ENCODE measurements around the gene IL1RAPL1. TPM values are rescaled to one million over a fixed set of nuclear protein-coding genes. Genes with fewer than 3 reads are reported as not detected.

The IL1RAPL1 gene
- total RNA-seq, 2 experiments from 2014 or later, result not detected

DNA sequence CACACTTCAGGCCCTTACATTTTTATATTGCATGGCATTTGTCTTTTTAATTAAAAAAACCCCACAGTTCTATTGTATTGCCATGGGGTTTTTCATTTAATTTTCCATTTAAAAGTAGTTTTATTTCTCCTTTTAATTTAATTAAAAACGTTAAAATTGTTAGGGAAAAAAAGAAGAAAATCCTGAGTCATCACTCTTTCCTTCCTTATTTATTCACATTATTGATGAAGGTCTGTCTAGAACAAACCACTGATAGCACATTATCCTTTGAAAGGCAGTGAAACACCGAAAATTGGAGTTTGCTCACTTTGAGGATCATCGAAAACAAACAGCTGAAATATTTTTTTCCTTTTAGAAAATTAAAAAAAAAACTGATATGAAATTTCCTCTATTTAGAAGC, 868.5 kb downstream of the IL1RAPL1 start:
- no peaks in the 10 kb centered on the region for H3K27me3 Mint-ChIP-seq (ENCODE audit: low read depth)
- peaks cover 2% of the 10 kb centered on the region for H3K9me3 Mint-ChIP-seq
- no peak overlapping the region for H3K27ac Mint-ChIP-seq
- CTCF ChIA-PET, result no interaction called here
- H3K4me3 Mint-ChIP-seq, result no peak overlapping the region
- H3K36me3 Mint-ChIP-seq (ENCODE audit: low read depth), result no peaks in the 10 kb centered on the region
- intact Hi-C loops (cut with micrococcal nuclease), result no loop called here
- DNase-seq, result no peak
- H3K4me1 Mint-ChIP-seq (ENCODE audit: low read depth), result no peaks in the 10 kb centered on the region

DNA sequence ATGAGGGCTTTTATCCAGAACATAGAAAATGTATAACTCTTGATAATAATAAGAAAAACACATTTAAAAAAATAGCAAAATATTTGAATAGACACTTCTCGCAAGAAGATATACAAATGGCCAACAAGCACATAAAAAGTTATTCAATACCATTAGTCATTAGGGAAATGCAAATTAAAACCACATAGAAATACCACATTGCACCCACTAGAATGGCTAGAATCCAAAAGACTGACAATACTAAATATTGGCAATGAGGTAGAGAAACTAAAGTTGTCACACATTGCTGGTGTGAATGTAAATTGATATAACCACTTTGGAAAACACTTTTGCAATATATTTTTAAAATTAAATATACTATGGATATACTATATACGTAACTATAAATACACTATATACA, 873.8 kb downstream of the IL1RAPL1 start:
- CTCF ChIA-PET, result no interaction called here

DNA sequence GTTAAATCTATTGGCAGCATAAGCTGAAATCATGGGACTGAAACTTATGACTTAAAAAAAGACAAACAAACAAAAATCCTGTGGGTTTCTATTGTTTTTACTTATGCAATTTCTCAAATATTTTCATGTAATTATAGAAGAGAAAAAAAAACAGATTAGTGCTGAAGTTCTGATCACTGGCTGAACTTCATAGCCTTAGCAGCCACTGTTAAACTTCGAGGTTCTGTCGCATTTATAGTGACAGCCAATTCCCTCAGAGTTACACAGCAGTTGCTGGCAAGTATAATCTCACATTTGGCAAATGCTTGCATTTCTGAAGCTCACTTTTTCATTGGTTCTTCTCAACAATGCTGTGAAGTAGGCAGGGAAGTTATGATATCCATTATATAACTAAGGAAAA, 879.2 kb downstream of the IL1RAPL1 start:
- CTCF ChIA-PET, result no interaction called here
- no peak overlapping the region for H3K4me3 Mint-ChIP-seq
- no peaks in the 10 kb centered on the region for H3K4me1 Mint-ChIP-seq (ENCODE audit: low read depth)
- no peaks in the 10 kb centered on the region for H3K9me3 Mint-ChIP-seq
- intact Hi-C loops (cut with micrococcal nuclease), result no loop called here
- H3K27ac Mint-ChIP-seq, result no peak overlapping the region
- no peaks in the 10 kb centered on the region for H3K27me3 Mint-ChIP-seq (ENCODE audit: low read depth)
- DNase-seq, result no peak
- no peaks in the 10 kb centered on the region for H3K36me3 Mint-ChIP-seq (ENCODE audit: low read depth)

More for the DNA sequence above, 873.8 kb downstream of the IL1RAPL1 start:
- DNase-seq, result no peak
- H3K4me3 Mint-ChIP-seq, result no peak overlapping the region
- H3K4me1 Mint-ChIP-seq (ENCODE audit: low read depth), result no peaks in the 10 kb centered on the region
- no peaks in the 10 kb centered on the region for H3K36me3 Mint-ChIP-seq (ENCODE audit: low read depth)
- H3K9me3 Mint-ChIP-seq, result no peaks in the 10 kb centered on the region
- H3K27ac Mint-ChIP-seq, result no peak overlapping the region
- intact Hi-C loops (cut with micrococcal nuclease), result no loop called here
- no peaks in the 10 kb centered on the region for H3K27me3 Mint-ChIP-seq (ENCODE audit: low read depth)

DNA sequence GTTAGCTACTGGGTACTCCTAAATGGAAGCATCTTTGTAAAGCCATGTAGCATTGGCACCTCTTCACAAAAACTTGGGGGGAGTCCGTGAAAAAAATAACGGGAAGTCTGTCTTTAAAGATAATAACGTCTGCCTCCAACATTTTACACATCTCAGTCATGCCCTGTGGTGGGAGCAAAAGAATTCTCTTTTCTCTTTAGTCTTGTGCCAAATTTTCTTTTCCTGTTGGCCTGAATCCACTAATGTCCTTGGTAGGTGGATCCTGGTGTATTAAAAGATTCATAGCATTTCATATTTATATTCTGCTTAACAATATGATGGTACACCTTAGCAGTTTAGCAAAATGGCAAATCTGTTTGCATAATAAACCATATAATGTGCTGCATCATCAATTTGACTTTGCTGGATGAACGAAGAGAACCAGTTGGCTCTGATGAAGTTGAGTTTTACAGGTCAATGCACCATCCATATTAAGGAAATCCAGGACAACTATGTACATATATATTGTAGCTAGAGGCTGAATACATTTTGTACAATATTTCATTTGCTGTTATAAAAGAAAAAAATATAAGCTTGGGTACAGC, 881.8 kb downstream of the IL1RAPL1 start:
- Mint-ChIP-seq H3K36me3 (ENCODE audit: low read depth) (no peaks in the 10 kb centered on the region), H3K4me3 (no peak overlapping the region), H3K9me3 (peaks cover 4% of the 10 kb centered on the region), H3K27me3 (ENCODE audit: low read depth) (no peaks in the 10 kb centered on the region), H3K27ac (no peak overlapping the region), H3K4me1 (ENCODE audit: low read depth) (no peaks in the 10 kb centered on the region)
- CTCF ChIA-PET, result interaction anchor here (2.2 kb wide), 1 partner anchor 10 kb away, joined by 4 read pairs; no protein-coding TSS in a partner anchor
- intact Hi-C loops (cut with micrococcal nuclease), result no loop called here
- DNase-seq, result no peak

DNA sequence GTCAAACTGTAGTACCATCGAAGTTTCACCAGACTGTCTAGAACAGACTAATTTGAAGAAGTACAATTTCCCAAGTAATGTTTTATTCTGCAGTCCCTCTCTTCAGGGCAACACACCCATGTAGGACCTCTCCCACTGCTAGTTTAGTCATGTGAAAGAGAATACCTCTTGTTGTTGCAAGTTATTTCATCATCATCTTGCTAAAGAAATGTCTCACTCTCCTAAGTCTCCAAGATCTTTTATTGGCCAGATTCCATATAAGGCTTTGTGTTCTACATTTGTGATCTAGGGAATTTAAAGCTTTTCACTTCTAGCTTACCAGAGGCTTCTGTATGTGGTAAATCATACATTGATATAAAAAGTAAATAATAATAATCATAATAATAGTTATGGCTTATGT, 882.8 kb downstream of the IL1RAPL1 start:
- intact Hi-C loops (cut with micrococcal nuclease), result no loop called here
- no peaks in the 10 kb centered on the region for H3K4me1 Mint-ChIP-seq (ENCODE audit: low read depth)
- peaks cover 4% of the 10 kb centered on the region for H3K9me3 Mint-ChIP-seq
- no peaks in the 10 kb centered on the region for H3K27me3 Mint-ChIP-seq (ENCODE audit: low read depth)
- CTCF ChIA-PET, result interaction anchor here (2.2 kb wide), 1 partner anchor 9 kb away, joined by 4 read pairs; no protein-coding TSS in a partner anchor
- H3K27ac Mint-ChIP-seq, result no peak overlapping the region
- no peak overlapping the region for H3K4me3 Mint-ChIP-seq
- H3K36me3 Mint-ChIP-seq (ENCODE audit: low read depth), result no peaks in the 10 kb centered on the region
- DNase-seq, result no peak

DNA sequence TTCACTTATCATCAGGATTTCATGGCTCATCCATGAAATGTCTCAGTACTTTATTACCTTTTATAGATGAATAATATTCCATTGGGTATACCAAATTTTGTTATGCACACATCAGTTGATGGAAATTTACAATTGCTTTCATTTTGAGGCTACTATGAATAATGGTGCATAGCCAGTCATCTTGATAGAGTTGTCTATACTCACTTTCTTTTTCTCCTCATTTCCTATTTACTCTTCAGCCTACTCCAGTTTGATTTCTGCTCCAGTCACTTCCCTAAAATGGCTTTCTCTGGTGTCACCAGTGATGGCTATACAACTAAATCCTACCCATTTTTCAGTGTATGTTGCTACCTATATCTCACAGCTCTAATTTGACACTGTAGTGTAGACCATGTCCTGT, 884.6 kb downstream of the IL1RAPL1 start:
- no peak overlapping the region for H3K4me3 Mint-ChIP-seq
- H3K4me1 Mint-ChIP-seq (ENCODE audit: low read depth), result no peaks in the 10 kb centered on the region
- DNase-seq, result no peak
- intact Hi-C loops (cut with micrococcal nuclease), result no loop called here
- H3K27me3 Mint-ChIP-seq (ENCODE audit: low read depth), result no peaks in the 10 kb centered on the region
- CTCF ChIA-PET, result no interaction called here
- peaks cover 4% of the 10 kb centered on the region for H3K9me3 Mint-ChIP-seq
- no peaks in the 10 kb centered on the region for H3K36me3 Mint-ChIP-seq (ENCODE audit: low read depth)
- H3K27ac Mint-ChIP-seq, result no peak overlapping the region

DNA sequence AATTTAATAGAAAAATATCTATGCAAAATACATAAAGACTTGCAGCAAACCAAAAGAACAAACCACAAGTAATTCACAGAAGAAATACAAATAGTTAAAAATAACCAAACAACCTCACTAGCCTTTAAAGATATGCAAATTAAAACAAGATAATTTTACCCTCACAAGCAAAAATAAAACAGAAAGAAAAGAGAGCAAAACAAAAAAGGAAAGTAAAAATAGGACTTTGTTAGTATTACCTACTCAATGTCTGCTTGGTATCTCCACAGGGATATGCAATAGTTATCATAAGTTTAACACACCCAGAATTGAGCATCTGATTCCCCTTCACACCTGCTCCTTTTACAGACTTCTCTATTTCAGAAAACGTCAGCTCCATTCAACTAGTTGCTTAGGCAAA, 890.6 kb downstream of the IL1RAPL1 start:
- CTCF ChIA-PET, result no interaction called here
- intact Hi-C loops (cut with micrococcal nuclease), result no loop called here
- Mint-ChIP-seq H3K27me3 (ENCODE audit: low read depth) (no peaks in the 10 kb centered on the region), H3K9me3 (no peaks in the 10 kb centered on the region), H3K36me3 (ENCODE audit: low read depth) (no peaks in the 10 kb centered on the region), H3K4me3 (no peak overlapping the region), H3K27ac (no peak overlapping the region), H3K4me1 (ENCODE audit: low read depth) (no peaks in the 10 kb centered on the region)
- DNase-seq, result no peak

DNA sequence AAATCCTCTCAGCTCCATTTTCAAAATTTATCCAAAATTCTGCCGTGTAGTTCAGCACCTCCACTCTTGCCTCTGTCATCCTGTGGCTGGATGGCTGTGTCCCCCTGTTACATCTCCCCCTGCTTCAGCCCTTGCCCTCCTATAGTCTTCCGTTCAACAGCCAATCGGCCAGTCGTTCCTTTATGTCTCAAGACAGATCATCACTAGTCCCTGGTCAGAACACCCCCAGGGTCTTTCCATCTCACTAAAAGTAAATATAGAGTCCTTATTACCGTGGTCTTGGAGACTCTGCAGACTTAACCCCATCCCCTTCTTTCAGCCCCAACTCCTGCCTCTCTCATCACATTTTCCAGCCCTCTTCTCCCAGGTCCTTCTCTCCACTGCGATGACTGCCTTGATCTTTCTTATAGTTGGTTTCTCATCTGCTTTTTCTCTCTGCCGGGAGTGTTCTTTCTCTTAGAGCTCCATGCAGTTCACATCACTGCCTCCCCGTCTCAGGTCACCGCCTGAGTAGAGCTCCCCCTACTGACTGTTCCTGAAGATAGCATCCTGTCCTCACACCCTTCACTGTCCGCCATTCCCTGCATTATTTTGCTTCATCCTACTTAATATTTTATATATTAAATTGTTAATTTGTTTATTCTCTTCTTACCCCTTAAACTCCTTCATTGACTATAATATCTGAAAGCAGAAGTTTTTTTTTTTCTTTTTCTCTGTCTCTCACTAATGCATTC, 891.3 kb downstream of the IL1RAPL1 start:
- Mint-ChIP-seq H3K27me3 (ENCODE audit: low read depth) (no peaks in the 10 kb centered on the region), H3K9me3 (no peaks in the 10 kb centered on the region), H3K4me3 (no peak overlapping the region), H3K4me1 (ENCODE audit: low read depth) (no peaks in the 10 kb centered on the region), H3K36me3 (ENCODE audit: low read depth) (no peaks in the 10 kb centered on the region), H3K27ac (no peak overlapping the region)
- intact Hi-C loops (cut with micrococcal nuclease), result no loop called here
- DNase-seq, result peak; percentile 4
- CTCF ChIA-PET, result interaction anchor here (0.6 to 1.5 kb wide), 2 partner anchors 9 to 210 kb away, joined by 3 to 4 read pairs; no protein-coding TSS in a partner anchor

DNA sequence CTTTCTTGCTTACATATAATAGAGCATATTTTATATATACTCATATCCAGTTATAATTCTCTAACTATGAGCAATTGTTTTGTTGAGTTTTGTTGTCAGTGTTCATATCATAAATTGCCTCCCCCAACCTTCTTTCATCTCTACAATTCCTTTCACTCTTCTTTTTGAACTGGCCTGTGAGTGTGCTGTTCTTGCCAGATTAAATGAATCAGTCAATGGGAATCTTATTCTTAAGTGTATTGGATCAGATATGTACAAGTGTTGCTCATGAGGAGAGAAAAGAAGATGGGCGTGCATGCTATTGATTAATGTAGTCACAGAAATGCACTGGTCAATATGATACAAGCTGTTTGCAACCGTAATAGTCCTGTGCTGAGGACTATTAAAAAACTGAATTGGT, 900.0 kb downstream of the IL1RAPL1 start:
- H3K27me3 Mint-ChIP-seq (ENCODE audit: low read depth), result no peaks in the 10 kb centered on the region
- H3K4me1 Mint-ChIP-seq (ENCODE audit: low read depth), result no peaks in the 10 kb centered on the region
- no peak overlapping the region for H3K27ac Mint-ChIP-seq
- no peak for DNase-seq
- intact Hi-C loops (cut with micrococcal nuclease), result no loop called here
- no peaks in the 10 kb centered on the region for H3K36me3 Mint-ChIP-seq (ENCODE audit: low read depth)
- H3K9me3 Mint-ChIP-seq, result no peaks in the 10 kb centered on the region
- CTCF ChIA-PET, result no interaction called here
- no peak overlapping the region for H3K4me3 Mint-ChIP-seq

DNA sequence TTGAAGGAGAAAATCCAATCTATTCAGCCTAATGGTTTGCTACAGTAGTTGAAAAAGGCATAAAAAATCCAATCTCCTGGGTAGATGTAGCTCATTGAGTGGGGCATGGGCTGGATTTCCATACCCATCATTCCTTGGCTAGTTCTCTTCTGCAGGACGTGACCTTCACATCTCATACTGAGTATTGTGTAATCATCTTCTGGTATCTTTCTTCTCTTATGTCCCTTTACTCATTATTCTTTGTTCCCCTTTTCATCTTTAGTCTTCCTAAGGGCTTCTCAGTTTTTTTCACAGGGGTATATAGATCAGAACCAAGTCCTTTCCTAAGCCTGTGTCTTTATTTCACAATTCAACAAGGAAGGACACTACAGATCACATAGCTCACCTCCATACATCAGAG, 900.5 kb downstream of the IL1RAPL1 start:
- no peaks in the 10 kb centered on the region for H3K4me1 Mint-ChIP-seq (ENCODE audit: low read depth)
- no peaks in the 10 kb centered on the region for H3K27me3 Mint-ChIP-seq (ENCODE audit: low read depth)
- CTCF ChIA-PET, result no interaction called here
- H3K27ac Mint-ChIP-seq, result no peak overlapping the region
- no peak overlapping the region for H3K4me3 Mint-ChIP-seq
- no peaks in the 10 kb centered on the region for H3K9me3 Mint-ChIP-seq
- H3K36me3 Mint-ChIP-seq (ENCODE audit: low read depth), result no peaks in the 10 kb centered on the region
- intact Hi-C loops (cut with micrococcal nuclease), result no loop called here
- no peak for DNase-seq

DNA sequence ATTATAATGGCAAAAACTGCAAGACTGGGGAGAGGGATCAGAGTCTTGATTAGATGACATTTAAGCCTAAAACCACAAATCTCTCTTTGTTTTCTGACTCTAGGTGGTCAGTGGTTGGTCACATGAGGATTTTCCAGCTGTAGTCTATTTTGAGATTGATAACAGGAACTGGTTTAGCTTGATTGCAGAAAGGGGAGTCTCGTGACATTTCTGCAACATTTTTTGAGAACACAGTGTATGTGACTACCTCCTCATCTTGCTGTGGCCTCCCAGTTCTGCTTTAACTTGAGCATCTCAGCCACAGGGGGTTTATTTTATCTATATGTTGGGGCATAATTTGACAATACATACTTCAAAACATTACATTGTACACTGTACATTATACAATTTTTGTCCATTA, 901.7 kb downstream of the IL1RAPL1 start:
- CTCF ChIA-PET, result no interaction called here
- Mint-ChIP-seq H3K4me1 (ENCODE audit: low read depth) (no peaks in the 10 kb centered on the region), H3K27me3 (ENCODE audit: low read depth) (no peaks in the 10 kb centered on the region), H3K4me3 (no peak overlapping the region), H3K9me3 (no peaks in the 10 kb centered on the region), H3K36me3 (ENCODE audit: low read depth) (no peaks in the 10 kb centered on the region), H3K27ac (no peak overlapping the region)
- intact Hi-C loops (cut with micrococcal nuclease), result no loop called here
- no peak for DNase-seq

DNA sequence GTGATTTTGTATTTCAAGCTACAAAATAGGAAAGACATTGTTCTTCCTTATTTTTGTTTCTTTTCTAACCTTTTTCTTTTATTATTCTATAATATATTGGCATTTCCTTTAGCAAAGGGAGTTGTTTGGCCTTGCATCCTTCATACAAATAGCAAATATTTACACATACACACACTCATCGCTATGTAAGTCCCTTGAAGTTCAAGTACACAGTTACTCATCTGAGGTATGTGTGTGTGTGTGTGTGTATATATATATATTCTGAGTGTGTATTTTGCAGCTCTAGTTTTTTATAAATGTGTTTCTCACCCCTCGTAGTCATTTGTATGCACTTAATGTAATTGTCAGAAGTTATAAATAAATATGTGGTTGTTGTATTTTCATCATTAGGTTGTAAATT, 903.4 kb downstream of the IL1RAPL1 start:
- H3K9me3 Mint-ChIP-seq, result no peaks in the 10 kb centered on the region
- intact Hi-C loops (cut with micrococcal nuclease), result no loop called here
- H3K4me1 Mint-ChIP-seq (ENCODE audit: low read depth), result no peaks in the 10 kb centered on the region
- H3K27me3 Mint-ChIP-seq (ENCODE audit: low read depth), result no peaks in the 10 kb centered on the region
- no peak overlapping the region for H3K4me3 Mint-ChIP-seq
- no peaks in the 10 kb centered on the region for H3K36me3 Mint-ChIP-seq (ENCODE audit: low read depth)
- DNase-seq, result no peak
- CTCF ChIA-PET, result no interaction called here
- H3K27ac Mint-ChIP-seq, result no peak overlapping the region

DNA sequence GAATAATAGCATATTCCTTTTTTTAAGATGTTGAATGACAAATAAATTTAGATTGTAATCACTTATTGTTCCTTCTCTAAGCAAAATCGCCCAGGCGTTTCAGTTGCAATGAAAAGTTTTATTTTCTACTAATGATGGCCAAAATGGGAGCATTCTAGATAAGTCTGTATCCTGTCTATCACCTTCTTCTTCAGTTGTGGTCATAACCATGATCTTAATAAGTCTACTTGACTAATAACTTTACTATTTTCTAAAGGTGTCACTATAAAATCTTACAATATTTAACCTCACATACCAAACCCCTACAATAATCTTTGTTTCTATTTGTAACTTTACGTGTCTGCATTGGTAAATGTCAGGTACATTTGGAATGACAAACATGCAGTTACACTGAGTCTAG, 904.4 kb downstream of the IL1RAPL1 start:
- no peaks in the 10 kb centered on the region for H3K27me3 Mint-ChIP-seq (ENCODE audit: low read depth)
- no peak overlapping the region for H3K27ac Mint-ChIP-seq
- no peaks in the 10 kb centered on the region for H3K36me3 Mint-ChIP-seq (ENCODE audit: low read depth)
- H3K4me3 Mint-ChIP-seq, result no peak overlapping the region
- no peaks in the 10 kb centered on the region for H3K9me3 Mint-ChIP-seq
- CTCF ChIA-PET, result no interaction called here
- intact Hi-C loops (cut with micrococcal nuclease), result no loop called here
- H3K4me1 Mint-ChIP-seq (ENCODE audit: low read depth), result no peaks in the 10 kb centered on the region
- DNase-seq, result no peak
